Measurements from ENCODE around the gene IL5. TPM values are rescaled to one million over a fixed set of nuclear protein-coding genes. Genes with fewer than 3 reads are reported as not detected.
A peak's percentile ranks its signal among the peaks of the same experiment; 100 is the strongest.
"Not testable (repeated sequence)": the region's sequence is repeated elsewhere in the genome, so short reads cannot be mapped to it uniquely, and the experiment has no call there.

Gene IL5
- total RNA-seq, 1 donor from 2014 or later = not detected

GRCh38 chr5:132526974-132527564, 16.3 kb downstream of the IL5 start:
- no peak overlapping the region for H3K4me3 ChIP-seq
- H3K36me3 ChIP-seq = no peaks in the 10 kb centered on the region
- peak; percentile 13 for ATAC-seq
- no peaks in the 10 kb centered on the region for H3K4me1 ChIP-seq
- no peak for TF ChIP-seq CTCF (IDR thresholded peaks at IDR 0.05)
- intact Hi-C loops (cut with DNase I) = no loop called here
- H3K27me3 ChIP-seq = no peaks in the 10 kb centered on the region
- no peaks in the 10 kb centered on the region for H3K9me3 ChIP-seq
- H3K27ac ChIP-seq = no peak overlapping the region
- DNase-seq = no peak

- intact Hi-C loops (cut with DNase I) = no loop called here
- Histone ChIP-seq H3K27ac (no peak overlapping the region), H3K4me1 (no peaks in the 10 kb centered on the region), H3K4me3 (no peak overlapping the region), H3K36me3 (no peaks in the 10 kb centered on the region), H3K9me3 (no peaks in the 10 kb centered on the region), H3K27me3 (no peaks in the 10 kb centered on the region)
- peak; percentile 93 for ATAC-seq
- peak; percentile 84 for TF ChIP-seq CTCF (IDR thresholded peaks at IDR 0.05)
- DNase-seq = peak; percentile 64
Observed at GRCh38 chr5:132526290-132526973, 16.9 kb downstream of the IL5 start.

GRCh38 chr5:132525299-132525724, 18.0 kb downstream of the IL5 start:
- ATAC-seq = no peak
- intact Hi-C loops (cut with DNase I) = no loop called here

GRCh38 chr5:132524877-132525276, 18.4 kb downstream of the IL5 start:
- H3K27me3 ChIP-seq; H3K27ac ChIP-seq; H3K4me1 ChIP-seq; H3K36me3 ChIP-seq; intact Hi-C loops (cut with DNase I); H3K4me3 ChIP-seq; H3K9me3 ChIP-seq; DNase-seq; ATAC-seq: not testable (repeated sequence)

More at GRCh38 chr5:132525299-132525724, 18.0 kb downstream of the IL5 start:
- Histone ChIP-seq H3K36me3 (no peaks in the 10 kb centered on the region), H3K9me3 (no peaks in the 10 kb centered on the region), H3K27ac (no peak overlapping the region), H3K4me1 (no peaks in the 10 kb centered on the region), H3K4me3 (no peak overlapping the region), H3K27me3 (no peaks in the 10 kb centered on the region)
- no peak for DNase-seq
- no peak for TF ChIP-seq CTCF (IDR thresholded peaks at IDR 0.05)

GRCh38 chr5:132522067-132522466, 21.3 kb downstream of the IL5 start:
- DNase-seq; H3K4me1 ChIP-seq; H3K4me3 ChIP-seq; H3K36me3 ChIP-seq; ATAC-seq; intact Hi-C loops (cut with DNase I); H3K27me3 ChIP-seq; H3K9me3 ChIP-seq; H3K27ac ChIP-seq: not testable (repeated sequence)

GRCh38 chr5:132513618-132514336, 29.5 kb downstream of the IL5 start:
- H3K4me3 ChIP-seq; H3K27ac ChIP-seq; H3K4me1 ChIP-seq; ATAC-seq; H3K36me3 ChIP-seq; intact Hi-C loops (cut with DNase I); H3K27me3 ChIP-seq; DNase-seq; H3K9me3 ChIP-seq: not testable (repeated sequence)

- intact Hi-C loops (cut with DNase I) = no loop called here
- H3K36me3 ChIP-seq = no peaks in the 10 kb centered on the region
Observed at GRCh38 chr5:132510076-132510475, 33.2 kb downstream of the IL5 start.

More at GRCh38 chr5:132510076-132510475, 33.2 kb downstream of the IL5 start:
- H3K4me3 ChIP-seq = no peak overlapping the region
- peaks cover 16% of the 10 kb centered on the region for H3K4me1 ChIP-seq
- no peak for DNase-seq
- no peak for TF ChIP-seq CTCF (IDR thresholded peaks at IDR 0.05)
- no peak overlapping the region for H3K27ac ChIP-seq
- ATAC-seq = no peak
- no peaks in the 10 kb centered on the region for H3K27me3 ChIP-seq
- H3K9me3 ChIP-seq = no peaks in the 10 kb centered on the region
